GM19035 (cell line): ENCODE results near the gene ATOSB.
"Not testable (repeated sequence)": the region's sequence is repeated elsewhere in the genome, so short reads cannot be mapped to it uniquely, and the experiment has no call there.

Source experiments
- ATAC-seq: cut with Tn5 transposase; IDR thresholded peaks from one replicate; pipeline ENCODE4 v1.9.1; 2021; ENCODE audit not compliant: unreplicated experiment

ATOSB gene, protein sequence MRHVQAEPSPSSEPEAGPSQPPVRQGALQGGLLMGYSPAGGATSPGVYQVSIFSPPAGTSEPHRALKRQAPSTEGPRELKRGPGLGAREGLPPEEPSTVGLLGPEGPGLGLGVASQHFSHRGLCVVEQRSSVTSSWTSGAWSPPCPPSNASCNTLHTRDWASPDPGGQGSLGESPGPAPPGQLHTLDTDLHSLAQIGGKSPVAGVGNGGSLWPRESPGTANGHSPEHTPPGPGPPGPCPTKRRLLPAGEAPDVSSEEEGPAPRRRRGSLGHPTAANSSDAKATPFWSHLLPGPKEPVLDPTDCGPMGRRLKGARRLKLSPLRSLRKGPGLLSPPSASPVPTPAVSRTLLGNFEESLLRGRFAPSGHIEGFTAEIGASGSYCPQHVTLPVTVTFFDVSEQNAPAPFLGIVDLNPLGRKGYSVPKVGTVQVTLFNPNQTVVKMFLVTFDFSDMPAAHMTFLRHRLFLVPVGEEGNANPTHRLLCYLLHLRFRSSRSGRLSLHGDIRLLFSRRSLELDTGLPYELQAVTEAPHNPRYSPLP

DNA sequence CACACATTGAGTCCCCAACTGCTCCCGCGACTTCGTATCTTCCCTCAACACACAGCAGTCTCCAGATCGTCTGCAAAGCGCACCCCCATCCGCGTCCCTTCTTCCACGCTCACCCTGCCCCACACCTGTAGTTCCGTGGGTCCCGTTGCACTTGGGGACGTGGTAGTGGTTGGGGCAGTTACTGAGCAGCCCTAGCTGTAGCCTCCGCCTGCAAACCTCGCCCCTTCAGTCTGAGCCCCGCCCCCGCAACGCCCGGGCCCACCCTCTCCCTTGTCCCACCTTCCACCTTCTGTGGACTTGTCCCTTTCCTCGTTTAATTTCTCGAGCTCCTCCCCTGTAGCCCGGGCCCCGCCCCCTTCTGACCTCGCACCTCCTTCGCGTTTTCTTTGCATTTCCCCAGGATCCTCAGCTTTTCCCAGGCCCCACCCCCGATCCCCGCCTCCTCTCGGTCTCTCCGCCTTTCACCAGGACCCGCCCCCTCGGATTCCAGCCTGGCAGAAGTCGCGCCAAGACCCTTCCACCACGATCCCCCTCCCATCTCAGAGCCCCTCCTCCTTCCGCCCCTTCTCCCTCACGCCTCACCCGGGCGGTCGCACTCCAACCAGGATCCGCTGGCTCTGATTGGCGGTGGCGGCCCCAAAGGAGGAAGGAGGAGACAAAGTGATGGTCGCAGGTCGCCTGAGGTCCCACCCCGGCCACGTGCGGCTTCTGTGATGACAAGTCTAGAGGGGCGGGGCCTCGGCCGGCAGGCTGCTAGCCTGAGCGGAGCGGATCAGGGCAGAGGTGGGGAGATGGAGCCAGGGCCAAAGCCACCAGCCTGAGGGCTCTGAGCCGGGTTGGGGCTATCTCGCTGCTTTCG is at the start of gene ATOSB:
TSS of gene ATOSB (minus strand) at position 183 of the 859 bp plus-strand sequence. CDS start 7,588 bp downstream, outside the sequence.
- peak; percentile 58 for ATAC-seq

GRCh38 chr9:35164711-35165110 is 49.0 kb upstream of the ATOSB start:
- ATAC-seq, result no peak

DNA sequence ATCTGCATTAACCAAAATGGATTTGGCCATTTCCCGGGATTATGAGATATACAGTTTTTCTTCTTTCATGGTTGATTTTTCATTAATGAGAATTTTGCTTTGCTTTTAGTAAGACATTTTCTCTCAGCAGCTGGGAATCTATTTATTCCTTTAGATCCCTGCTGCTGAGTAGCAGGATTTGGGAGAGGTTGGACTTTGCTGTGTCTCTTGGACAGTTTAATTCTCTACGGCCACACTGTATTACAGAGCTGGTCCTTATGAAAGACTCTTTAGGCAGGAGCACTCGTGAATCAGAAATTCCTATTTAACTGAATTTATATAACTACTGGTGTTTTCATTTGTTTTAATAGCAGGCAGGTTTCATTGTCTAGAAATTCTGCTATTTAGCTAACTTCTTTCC is 47.8 kb upstream of the ATOSB start:
- ATAC-seq, result no peak

- ATAC-seq, result no peak
Measured at GRCh38 chr9:35162605-35163315, 47.1 kb upstream of the ATOSB start.

- peak; percentile 64 for ATAC-seq
Measured at GRCh38 chr9:35161713-35162604, 46.3 kb upstream of the ATOSB start, which contains the start of gene UNC13B. Gene UNC13B, plus strand, starts transcription at chr9:35162009. Its CDS starts 275 bp downstream, at chr9:35162284.

DNA sequence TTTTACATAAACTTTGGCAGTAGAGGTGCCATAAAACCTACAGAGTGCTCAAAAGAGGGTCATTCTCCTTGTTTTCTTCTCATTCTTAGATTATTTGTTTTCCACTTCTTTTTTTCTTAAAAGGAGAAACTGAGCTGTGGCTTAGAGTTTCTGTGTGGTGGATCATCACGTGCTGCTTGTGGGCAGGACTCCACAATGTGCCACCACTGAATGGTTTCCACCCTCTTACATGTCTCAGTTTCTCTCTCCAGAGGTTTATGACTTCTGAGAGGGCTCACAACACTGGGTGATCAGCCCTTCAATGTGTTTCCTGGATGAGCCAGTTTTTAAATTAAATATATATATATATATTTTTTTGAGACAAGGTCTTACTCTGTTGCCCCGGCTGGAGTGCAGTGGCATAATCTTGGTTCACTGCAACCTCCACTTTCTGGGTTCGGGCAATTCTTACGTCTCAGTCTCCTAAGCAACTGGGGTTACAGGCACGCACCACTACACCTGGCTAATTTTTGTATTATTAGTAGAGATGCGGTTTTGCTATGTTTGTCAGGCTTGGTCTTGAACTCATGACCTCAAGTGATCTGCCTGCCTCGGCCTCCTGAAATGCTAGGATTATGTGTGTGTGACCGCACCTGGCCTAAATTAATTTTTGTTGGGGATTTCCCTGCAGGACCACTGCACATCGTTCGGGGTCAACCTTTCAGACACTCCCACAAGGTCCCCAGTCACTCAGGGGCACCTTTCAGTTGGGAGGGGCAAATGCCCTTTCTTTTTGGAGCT is 43.0 kb upstream of the ATOSB start:
- ATAC-seq, result no peak

DNA sequence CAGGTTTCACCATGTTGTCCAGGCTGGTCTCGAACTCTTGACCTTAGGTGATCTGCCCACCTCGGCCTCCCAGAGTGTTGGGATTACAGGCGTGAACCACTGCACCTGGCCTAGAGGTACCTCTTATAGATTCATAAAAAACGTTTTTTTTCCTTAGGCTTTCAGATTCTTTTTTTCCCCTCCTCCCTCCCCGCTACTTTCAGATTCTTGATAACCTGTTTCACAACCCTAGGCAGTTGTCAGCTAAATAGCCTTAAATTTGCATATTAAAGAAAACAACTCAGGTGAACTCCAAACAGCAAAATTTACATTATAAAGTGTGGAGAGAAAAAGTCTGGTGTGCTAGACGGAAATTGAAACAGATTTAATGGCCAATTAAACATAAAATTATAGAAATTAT is 42.2 kb upstream of the ATOSB start:
- ATAC-seq, result not testable (repeated sequence)

- ATAC-seq, result no peak
Measured at GRCh38 chr9:35156781-35157180, 41.1 kb upstream of the ATOSB start.

DNA sequence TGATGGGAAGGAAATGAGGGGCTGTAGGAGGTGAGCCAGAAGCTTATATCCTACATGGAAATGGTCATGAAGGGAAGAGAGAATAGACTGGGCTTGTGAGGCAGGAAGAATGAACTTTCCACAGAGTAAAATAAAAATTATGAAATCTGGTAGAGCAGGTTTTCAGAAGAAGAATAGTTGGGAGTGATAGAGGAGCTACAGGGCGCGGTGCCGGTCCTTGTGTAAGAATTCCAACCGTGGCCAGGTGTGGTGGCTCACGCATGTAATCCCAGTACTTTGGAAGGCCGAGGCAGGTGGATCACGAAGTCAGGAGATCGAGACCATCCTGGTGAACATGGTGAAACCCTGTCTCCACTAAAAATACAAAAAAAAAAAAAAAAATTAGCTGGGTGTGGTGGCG is 37.3 kb upstream of the ATOSB start:
- no peak for ATAC-seq

DNA sequence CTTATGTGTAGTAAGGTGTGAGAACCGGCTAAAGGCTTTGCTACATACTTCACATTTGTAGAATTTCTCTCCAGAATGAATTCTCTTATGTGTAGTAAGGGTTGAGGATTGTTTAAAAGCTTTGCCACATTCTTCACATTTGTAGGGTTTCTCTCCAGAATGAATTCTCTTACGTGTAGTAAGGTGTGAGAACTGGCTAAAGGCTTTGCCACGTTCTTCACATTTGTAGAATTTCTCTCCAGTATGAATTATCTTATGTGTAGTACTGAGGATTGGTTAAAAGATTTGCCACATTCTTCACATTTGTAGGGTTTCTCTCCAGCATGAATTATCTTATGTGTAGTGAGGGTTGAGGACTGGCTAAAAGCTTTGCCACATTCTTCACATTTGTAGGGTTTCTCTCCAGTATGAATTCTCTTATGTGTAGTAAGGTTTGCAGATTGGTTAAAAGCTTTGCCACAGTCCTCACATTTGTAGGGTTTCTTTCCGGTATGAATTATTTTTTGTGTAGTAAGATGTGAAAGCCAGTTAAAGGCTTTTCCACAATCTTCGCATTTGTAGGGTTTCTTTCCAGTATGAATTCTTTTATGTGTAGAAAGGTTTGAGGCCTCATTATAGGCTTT is 32.4 kb upstream of the ATOSB start:
- not testable (repeated sequence) for ATAC-seq

DNA sequence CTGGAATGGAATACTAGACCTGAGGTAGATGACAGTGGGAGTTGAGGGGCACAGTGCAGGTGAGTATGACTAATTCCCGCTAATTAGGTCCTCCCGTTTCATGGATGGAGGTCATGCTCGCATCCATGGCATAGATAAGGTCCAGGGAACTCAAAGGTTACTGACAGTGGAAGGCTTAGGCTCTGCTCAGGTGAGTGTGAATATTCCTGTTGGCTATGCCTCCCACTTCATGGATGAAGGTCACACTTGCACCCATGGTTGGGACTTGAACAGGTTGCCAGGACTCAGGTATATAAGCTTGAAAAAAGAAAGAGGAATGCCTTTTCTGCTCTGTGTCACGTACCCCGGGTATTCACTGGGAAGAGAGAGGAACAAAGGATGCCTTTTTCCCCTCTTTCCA is 26.4 kb upstream of the ATOSB start:
- ATAC-seq, result no peak

DNA sequence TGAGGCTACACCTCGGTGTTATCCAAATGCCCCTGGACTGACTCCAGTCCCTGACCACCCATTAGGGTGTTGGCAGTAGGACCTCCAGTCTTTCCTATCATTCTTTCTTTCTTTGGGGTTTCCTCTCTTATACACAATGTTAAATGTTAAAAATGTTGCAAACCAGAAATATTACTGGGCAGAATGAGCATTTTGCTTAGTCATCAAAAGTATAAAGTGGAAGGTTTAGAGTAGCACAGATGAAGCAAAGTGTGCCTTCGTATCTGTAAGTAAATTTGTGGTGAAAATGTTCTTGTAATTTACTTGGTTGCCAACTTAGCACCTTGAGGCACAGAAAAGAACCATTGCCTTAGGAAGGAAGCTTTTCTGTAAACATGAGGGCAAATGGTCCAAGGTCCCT is 24.4 kb upstream of the ATOSB start:
- no peak for ATAC-seq

DNA sequence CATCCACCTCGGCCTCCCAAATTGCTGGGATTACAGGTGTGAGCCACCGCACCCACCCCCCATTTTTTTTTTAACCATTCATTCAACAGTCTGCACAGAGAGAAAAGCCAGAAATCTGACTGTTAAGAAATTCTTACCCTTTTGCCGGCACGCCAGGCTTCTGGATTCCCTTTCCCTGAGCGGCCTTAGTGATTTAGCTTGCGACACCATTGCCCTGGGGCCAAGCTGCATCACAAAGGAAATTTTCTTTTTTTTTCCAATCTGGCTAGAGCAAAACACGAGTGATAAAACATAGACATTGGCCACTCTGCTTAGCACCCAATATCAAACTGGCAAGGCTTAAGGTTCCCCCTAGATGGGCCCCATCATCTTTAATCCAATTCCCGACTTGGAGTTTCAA is 21.2 kb upstream of the ATOSB start:
- no peak for ATAC-seq

GRCh38 chr9:35135988-35136387 is 20.3 kb upstream of the ATOSB start:
- ATAC-seq, result no peak

DNA sequence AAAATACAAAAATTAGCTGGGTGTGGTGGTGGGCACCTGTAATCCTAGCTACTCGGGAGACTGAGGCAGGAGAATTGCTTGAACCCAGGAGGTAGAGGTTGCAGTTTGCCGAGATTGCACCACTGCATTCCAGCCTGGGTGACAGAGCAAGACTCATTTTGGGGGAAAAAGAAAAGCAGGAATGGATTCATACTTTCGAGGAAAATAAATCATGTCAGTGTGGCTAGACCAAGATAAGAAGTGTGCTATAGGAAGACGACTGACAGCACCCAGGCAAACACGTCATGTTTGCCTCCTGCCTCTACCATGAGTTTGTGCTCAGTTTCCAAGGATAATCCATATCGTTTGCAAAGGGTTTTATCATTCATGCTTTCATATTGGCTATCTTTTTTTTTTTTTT is 19.3 kb upstream of the ATOSB start:
- ATAC-seq, result no peak

GRCh38 chr9:35116898-35117551 is 1.4 kb upstream of the ATOSB start:
- peak; percentile 48 for ATAC-seq

- ATAC-seq, result peak; percentile 1
Measured at GRCh38 chr9:35116539-35116897, 856 bp upstream of the ATOSB start.

- no peak for ATAC-seq
Measured at GRCh38 chr9:35114840-35115628, 628 bp downstream of the ATOSB start.
